GM15510 (cell line): ENCODE measurements around the gene CERS3.

Experiments
- POLR2A ChIP-seq: IDR thresholded peaks from 3 replicates; pipeline ENCODE4 v1.6.1; 2011; ENCODE audit warnings: borderline replicate concordance; ENCODE audit not compliant: insufficient read length; ENCODE audit errors: extremely low read depth

The CERS3 gene

DNA sequence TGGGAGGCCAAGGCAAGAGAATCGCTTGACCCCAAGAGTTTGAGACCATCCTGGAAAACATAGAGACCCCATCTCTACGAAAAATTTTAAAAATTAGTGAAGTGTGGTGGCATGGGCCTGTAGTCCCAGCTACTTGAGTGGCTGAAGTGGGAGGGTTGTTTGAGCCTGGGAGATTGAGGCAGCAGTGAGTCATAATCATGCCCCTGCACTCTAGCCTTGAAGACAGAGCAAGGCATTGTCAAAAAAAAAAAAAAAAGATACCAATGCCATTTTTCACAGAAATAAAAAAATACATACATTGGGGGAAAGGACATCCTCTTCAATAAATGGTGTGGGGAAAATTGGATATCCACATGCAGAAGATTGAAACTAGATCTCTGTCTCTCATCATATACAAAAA lies 74.6 kb downstream of the CERS3 start:
- TF ChIP-seq POLR2A: no peak

DNA sequence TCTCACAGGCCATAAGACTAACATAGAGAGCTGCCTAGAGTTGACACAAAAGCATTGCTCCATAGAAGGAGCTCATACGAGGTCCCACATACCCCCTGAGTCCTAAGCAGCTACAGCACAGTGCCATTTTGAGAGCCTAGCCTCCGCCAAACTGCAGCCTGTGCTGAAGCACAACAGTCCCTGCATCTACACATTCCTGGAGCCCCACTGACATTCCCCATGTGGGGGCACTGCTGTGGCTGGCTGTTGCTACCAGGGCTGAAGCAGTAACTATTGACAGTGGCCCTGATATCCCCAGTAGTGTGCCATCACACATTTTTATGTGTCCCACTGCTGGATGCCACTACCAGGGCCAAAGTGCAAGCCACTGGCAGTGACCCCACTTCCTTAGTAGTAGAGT lies 80.3 kb downstream of the CERS3 start:
- TF ChIP-seq POLR2A: no peak

DNA sequence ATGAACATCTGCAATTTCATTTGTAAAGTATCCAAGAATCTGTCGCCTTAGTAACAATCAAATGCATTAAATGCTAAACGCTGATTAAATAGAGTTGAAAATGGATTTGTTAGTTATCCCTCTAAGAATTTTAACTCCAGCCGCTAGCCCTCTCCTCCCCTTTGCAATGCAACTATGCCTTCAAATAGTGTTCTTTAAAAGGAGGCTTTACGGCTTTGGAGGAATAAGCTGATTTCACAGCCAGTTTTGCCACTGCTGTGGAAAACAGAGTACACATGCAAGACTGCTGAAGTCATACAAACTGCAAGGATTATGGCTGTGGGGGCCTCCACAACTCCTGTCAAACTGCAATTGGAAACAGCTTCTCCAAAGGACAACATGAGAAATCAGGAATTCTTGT lies 89.2 kb downstream of the CERS3 start:
- TF ChIP-seq POLR2A: no peak

DNA sequence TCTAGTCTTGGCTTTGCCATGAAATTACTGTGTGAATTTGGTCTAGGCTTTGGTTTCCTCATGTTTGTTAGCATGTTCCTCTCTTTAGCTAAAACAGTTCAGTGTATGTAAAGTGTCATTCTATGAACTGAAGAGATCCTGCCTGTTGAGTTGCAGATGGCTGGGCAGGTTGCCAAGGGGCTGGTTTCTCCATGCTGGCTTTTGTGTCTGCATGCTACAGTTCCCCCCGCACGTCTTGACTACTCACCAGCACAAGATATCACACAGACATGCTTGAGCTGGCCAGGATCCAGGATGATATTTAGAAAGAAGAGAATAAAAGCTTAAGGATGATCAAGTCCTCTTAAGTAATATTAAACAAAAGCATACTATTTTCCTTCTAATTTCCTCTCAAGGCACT lies 90.2 kb downstream of the CERS3 start:
- TF ChIP-seq POLR2A: no peak

DNA sequence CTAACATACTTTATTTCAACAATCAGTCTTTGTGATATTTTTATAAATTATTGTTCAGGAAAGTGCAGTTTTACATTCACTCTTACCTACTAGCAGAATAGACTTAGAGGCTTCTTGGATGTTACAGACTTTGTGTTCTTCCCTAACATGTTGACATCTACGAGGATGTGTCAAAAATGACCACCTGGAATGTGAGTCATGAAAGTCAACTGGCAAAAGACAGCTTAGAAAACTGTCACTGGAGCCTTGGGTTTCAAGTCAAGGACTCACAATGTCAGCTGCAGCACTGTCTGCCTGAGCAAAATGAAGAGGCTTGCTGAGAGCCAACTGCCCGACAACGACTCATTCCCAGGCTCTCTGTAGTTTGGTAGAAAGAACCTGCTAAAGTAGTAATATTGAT lies 91.5 kb downstream of the CERS3 start:
- TF ChIP-seq POLR2A: no peak

DNA sequence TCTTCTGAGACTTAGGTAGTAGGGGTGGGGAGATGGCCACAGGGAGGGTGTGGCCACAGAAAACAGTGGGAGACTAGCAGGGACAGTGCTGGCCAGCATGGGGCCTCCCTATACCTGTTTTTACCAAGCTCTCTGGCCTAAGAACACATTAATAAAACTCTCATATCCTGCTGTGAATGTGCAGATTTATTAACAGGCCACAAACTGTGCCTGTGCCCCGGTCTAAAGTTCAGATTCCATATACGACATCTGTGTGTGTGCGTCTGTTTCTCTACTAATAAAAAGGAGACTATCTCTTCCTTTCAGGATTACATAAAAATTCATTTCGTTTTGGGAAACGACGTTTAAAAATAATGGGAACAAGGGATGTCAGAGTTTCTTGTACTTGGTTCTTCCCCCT lies 94.2 kb downstream of the CERS3 start:
- no peak for TF ChIP-seq POLR2A

DNA sequence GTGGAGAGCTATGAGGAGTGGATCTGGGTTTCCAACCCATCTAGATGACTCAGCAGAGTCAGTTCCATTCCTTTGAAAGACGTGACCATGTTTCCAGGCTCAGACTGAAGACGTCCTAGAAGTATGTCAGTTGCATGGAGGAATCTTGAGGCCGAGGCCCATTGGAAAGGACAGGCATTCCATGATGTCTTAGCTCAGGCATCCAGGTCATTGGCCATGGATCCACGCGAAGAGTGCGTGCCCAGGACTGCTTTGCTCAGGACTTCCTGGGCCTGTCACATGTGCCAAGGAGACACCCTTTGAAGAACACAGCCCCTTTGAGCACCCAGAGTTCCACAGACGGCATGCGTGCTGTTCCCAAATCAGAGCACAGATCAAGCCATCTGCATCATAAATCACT lies 94.7 kb downstream of the CERS3 start:
- no peak for TF ChIP-seq POLR2A

DNA sequence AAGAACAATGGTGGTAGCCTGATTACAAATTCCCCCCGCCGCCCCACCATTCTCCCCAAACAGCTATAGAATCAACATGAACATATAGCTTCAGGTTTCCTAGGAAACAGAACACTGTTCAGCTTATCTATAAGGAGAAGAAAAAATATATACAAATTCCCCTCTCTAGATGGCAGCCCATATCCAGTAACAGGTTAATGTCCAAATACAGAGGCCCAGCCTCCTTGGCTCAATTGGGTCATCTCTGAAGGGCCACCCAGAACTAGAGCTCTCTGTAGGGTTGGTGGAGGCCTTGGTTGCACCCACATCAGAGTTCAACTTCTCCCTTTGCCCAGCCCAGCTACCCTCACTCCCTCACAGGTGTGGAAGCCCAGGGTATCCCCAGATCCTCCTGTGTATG lies 95.4 kb downstream of the CERS3 start:
- no peak for TF ChIP-seq POLR2A

DNA sequence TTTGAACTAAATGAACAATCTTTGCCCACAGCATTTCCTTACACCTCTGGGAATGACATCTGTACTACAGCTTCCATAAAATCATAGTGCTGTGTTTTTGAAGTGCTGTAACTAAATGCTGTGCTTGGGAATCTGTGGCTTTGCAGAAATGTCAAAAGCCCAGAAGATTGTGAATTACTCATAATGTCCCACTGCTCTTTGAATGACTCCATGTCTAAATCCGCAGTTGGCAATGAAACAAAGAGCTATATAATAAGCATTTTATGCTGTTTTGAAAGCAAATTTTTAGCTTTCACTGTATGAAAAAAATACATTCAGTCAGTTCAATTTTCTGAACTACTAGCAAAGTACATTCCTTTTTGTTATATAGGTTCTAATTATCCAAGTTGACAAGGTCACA lies 98.3 kb downstream of the CERS3 start:
- TF ChIP-seq POLR2A: no peak

DNA sequence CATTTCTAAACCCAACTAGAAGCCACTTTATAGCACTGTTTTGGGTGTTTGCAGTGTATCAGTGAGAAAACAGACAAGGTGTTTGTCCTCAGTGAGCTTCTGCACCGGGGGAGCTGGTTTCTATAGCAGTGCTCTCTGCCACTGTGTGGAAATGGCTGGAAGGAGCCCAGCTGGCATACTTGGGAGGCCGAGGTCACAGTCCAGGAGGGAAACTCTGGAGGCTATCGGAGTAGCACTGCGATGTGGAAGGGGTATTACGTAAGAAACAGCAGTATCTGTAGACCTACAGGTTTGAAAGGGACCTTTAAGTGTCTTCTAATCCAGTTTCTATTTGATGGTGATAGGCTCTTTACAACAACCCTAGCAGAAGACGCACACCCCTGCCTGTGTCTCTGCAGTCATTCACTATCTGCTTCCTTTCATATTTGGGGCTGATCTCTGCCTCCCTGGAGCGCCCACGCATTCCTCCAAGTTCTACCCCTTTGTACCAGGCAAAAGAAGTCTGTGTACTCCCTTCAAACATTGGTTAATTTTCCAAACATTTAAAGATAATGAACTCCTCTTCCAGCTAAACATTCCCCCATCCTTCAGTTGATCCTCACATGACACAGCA lies 99.5 kb downstream of the CERS3 start:
- TF ChIP-seq POLR2A: no peak

DNA sequence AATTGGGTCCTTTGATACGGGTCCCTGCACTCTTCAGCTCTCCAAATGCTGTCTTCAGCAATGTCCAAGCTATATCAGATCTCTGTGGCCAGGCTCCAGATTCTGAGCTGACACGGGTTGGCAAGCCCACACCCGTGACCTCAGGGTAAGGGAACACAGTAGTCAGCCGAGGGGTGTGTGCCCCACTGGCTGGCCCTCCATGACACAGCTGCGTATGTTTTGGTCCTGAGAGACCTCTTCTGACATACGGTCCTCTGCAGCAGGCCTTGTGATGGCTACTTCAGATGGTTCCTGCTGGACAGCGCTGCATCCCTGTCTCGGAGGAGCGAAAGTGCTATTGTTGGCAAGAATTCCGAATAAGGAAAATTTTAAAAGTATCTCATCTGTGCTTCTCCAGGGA lies 101.8 kb downstream of the CERS3 start:
- no peak for TF ChIP-seq POLR2A

DNA sequence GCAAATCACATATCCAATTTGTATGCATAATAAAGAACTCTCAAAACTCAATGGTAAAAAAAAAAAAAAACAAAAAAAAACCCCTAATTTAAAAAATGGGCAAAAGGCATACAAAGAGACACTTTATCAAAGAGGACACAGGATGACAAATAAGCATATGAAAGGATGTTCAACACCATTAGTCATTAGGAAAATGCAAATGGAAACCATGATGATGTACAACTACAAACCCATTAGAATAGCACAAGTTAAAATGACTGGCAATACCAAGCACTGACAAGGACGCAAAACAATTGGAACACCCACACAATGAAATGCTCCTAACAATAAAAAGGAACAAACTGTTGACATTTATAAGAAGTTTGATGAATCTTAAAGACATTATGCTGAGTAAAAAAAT lies 123.6 kb downstream of the CERS3 start:
- no peak for TF ChIP-seq POLR2A

DNA sequence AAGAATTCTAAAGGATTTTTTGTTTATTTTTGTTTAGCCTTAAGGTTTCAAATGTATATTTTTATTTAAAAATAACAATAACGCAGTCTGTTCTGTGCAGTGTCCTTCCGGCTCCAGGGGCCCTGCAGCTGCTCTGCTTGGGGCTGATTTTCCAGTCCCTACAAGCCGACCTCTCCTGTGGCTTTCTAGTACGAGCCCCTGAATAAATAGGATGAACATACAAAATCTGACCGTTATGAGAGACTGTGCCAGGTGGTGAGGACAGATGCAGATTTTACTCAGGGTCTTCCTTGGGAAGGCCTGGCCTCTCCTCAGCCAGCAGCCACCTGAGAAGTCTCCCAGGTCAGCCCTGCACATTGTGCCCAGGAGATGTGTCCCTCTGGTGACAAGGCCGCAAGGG lies 127.8 kb downstream of the CERS3 start:
- no peak for TF ChIP-seq POLR2A

DNA sequence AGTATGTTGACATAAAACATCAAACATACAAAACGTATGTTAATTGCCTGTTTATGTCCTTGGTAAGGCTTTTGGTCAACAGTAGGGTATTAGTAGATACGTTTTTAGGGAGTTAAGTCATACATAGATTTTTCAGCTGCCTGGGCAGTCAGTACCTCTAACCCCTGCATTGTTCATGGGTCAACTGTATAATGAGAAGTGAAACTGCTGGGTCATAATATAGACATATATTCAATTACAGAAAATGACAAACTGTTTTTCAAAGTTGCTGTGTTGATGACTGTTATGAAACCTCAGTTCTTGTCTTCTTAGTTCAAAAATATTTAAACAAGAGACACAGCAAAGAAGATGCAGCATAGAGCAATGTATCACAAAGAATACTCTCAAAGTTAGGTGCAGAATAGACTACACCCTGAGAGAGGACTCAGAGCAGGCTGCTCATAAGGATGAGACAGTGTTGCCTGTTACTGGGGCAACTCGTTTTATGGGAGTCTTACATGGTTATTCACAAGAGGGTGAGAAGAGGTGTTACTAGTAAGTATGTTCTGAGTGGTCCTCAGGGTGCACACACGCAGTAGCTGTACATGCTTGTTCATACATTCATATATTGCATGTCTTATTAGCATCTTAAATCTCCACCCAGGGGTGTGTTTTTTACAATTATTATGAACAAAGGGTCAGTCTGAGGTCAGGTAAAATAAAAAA lies 133.9 kb downstream of the CERS3 start:
- no peak for TF ChIP-seq POLR2A

DNA sequence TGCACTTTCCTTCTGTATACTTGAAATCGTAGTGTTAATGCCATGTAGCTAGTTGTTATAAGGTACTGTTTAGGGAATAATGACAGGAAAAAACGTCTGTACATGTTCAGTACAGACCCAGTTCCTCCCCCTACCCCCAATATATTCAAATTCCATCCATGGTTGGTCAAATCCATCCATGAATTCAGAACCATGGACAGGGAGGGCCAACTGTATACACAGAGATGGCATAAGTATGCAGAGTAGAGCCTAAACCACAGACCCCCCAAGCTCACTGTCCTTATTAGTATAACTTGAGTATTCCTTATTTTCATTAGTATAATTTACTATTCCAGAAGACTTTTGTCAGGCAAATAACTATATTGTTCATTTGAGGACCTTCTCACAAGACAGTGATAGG lies 135.7 kb downstream of the CERS3 start:
- TF ChIP-seq POLR2A: no peak

DNA sequence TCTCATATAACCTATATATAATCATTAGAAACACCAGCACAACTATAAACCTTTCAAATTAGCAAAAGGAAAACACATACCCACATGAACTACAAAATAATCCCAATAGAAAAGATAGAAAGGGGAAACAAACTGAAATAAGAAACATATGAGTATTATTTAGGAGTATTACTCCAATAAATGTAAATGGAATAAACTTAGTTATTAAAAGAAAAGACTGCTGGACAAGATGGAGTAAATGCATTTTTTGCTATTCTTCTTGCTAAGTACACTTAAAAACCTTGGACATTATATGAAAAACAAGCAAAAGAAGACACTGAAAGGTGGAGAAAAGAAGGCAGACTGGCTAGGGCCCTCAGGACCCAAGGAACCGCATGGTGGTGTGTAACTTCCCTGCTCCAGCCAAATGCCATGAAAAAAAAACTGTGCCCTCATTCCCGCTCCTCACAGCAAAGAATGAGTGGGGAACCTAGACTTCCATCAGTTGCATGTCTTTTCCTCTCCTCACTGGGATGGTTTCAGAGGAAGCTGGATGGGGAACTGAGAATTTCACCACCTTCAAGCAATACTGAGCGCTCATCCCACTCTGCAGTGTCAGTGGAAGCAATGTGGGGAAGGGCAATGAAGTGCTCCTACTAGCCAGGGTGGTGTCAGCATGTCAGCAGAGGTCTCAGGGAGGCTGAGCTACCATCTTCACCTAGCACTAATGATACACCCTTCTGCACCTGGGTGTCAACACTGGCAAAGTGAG lies 143.3 kb downstream of the CERS3 start:
- no peak for TF ChIP-seq POLR2A
